GM21723 (cell line): ENCODE data around the gene PCDHGB1.
A peak's percentile ranks its signal among the peaks of the same experiment; 100 is the strongest.
"Not testable (repeated sequence)": the region's sequence is repeated elsewhere in the genome, so short reads cannot be mapped to it uniquely, and the experiment has no call there.

ENCODE experiments used
- ATAC-seq: cut with Tn5 transposase; IDR thresholded peaks from one replicate; pipeline ENCODE4 v1.9.1; 2021; ENCODE audit warnings: mild to moderate bottlenecking, moderate library complexity; ENCODE audit not compliant: unreplicated experiment

Gene PCDHGB1

GRCh38 chr5:141345327-141345726, 4.6 kb upstream of the PCDHGB1 start:
- no peak for ATAC-seq

- ATAC-seq: not testable (repeated sequence)
Measured at GRCh38 chr5:141346017-141346416, 3.9 kb upstream of the PCDHGB1 start.

- ATAC-seq: no peak
Measured at GRCh38 chr5:141351591-141351990, 1.7 kb downstream of the PCDHGB1 start.

- ATAC-seq: no peak
Measured at GRCh38 chr5:141354900-141355469, 5.1 kb downstream of the PCDHGB1 start, which contains the start of gene PCDHGA4. Gene PCDHGA4 (plus strand): TSS chr5:141355021. CDS start chr5:141355108, 87 bp downstream.

GRCh38 chr5:141355641-141356040, 5.7 kb downstream of the PCDHGB1 start:
- no peak for ATAC-seq

- ATAC-seq: no peak
Measured at GRCh38 chr5:141356133-141356532, 6.2 kb downstream of the PCDHGB1 start.

GRCh38 chr5:141356950-141357349, 7.1 kb downstream of the PCDHGB1 start:
- no peak for ATAC-seq

GRCh38 chr5:141359790-141360426, 10.0 kb downstream of the PCDHGB1 start, which contains the start of gene PCDHGB2:
Gene PCDHGB2 (plus strand): TSS chr5:141359994. CDS start chr5:141360136, 142 bp downstream.
- no peak for ATAC-seq

GRCh38 chr5:141360685-141361084, 10.8 kb downstream of the PCDHGB1 start:
- ATAC-seq: no peak

GRCh38 chr5:141362719-141363118, 12.8 kb downstream of the PCDHGB1 start:
- ATAC-seq: no peak

- no peak for ATAC-seq
Measured at GRCh38 chr5:141363952-141364660, 14.2 kb downstream of the PCDHGB1 start, which contains the start of gene PCDHGA5. Gene PCDHGA5 (plus strand): TSS chr5:141364162. CDS start chr5:141364331, 169 bp downstream.

GRCh38 chr5:141366016-141366896, 16.4 kb downstream of the PCDHGB1 start:
- no peak for ATAC-seq

- peak; percentile 97 for ATAC-seq
Measured at GRCh38 chr5:141369994-141370848, 20.3 kb downstream of the PCDHGB1 start, which contains the start of gene PCDHGB3. Gene PCDHGB3 (plus strand): TSS chr5:141370242. CDS start chr5:141370395, 153 bp downstream.

- no peak for ATAC-seq
Measured at GRCh38 chr5:141371572-141372475, 21.9 kb downstream of the PCDHGB1 start.

- ATAC-seq: no peak
Measured at GRCh38 chr5:141373673-141374317, 23.9 kb downstream of the PCDHGB1 start, which contains the start of gene PCDHGA6. Gene PCDHGA6 (plus strand): TSS chr5:141373891. CDS start chr5:141374084, 193 bp downstream.

- no peak for ATAC-seq
Measured at GRCh38 chr5:141374627-141375026, 24.7 kb downstream of the PCDHGB1 start.

- ATAC-seq: not testable (repeated sequence)
Measured at GRCh38 chr5:141375444-141376155, 25.7 kb downstream of the PCDHGB1 start.
